Skin epidermis (tissue), 12 donors: ENCODE measurements around the gene SLC35F3.

Experiments used
- H3K27ac ChIP-seq, 21 experiments: fragments of 200-600 bp; sonication (generic) in 11 of 21; one replicate each; pipeline ENCODE4 v1.5.0; 2020; ENCODE audit warnings: mild to moderate bottlenecking in 3 of 21, inconsistent platforms in 2 of 21, moderate library complexity in 2 of 21
- H3K4me3 ChIP-seq, 7 experiments: fragments of 200-600 bp; sonication (generic) in 2 of 7; one replicate each; pipeline ENCODE4 v1.5.0; 2020; ENCODE audit warnings: inconsistent platforms in 2 of 7, mild to moderate bottlenecking in 2 of 7, moderate library complexity in 1 of 7

Gene SLC35F3

DNA sequence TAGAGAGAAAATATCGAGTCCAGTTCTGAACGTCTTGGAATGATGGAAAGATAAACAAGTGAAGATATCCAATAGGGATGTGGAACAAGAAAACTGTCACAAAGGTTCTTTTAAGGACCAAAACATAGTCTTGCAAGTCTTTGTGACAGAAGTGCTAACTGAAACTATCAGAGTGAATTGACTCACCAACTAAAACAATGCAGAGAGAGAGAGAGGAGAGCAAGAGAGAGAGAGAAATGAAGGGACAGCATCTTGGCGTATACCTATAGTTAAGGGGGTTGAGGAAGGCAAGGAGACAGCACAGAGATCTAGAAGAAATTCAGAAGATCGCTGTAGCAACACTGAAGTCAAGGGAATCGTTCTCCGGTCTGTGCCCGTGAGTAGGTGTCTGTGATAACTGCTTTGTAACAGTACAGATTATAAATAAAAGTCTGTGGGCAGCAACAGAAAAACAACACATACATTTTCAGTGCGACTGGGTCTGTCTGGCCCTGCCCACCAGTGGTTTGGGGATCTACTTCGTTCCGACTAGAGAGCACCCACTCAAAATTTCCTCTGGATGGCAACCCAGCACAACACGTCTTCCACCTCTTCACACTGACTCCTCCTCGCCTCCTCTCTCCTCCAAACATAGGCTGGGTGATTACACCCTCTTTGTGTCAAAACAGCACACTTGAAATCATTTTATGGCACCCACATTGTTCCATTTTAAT is 464.0 kb downstream of the SLC35F3 start:
- Histone ChIP-seq H3K27ac (no peak overlapping the region), H3K4me3 (no peak overlapping the region)

DNA sequence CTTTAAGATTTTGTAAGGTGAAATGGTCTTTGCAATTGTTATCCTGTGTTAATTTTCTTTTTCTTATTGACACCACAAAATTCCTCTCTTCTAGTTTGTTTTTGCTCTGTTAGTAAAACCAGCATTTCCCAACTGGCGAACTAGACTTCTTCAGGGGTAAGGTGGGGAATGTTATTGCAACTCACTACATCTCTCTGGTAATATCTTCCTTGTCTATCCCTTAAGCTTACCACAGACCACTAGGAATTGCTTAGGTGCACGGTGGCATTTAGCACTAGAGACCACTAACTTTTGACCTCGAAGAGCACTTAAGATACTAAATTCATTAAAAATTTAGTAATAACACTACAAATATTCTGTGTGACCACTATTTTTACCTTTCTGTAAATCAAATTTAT is 464.6 kb downstream of the SLC35F3 start:
- no peak overlapping the region for H3K27ac ChIP-seq

DNA sequence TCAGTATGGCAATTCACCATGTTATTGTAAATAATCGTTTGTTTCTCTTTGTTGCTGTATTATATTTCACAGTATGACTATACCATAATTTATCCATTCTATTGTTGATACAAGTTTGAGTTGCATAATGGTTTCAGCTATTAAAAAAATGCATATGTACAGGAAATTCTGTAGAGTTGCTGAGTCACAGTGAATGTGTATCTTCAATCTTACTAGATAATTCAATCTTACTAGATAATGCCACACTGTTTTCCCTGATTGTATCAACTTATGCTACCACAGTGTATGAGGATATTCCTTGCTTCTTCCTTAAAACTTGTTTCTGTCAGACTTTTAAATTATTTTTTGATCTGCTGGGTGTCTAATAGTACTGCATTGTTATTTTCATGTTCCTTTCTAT is 465.3 kb downstream of the SLC35F3 start:
- Histone ChIP-seq H3K27ac (no peak overlapping the region), H3K4me3 (no peak overlapping the region)

More for the DNA sequence above, 464.6 kb downstream of the SLC35F3 start:
- H3K4me3 ChIP-seq, result no peak overlapping the region

DNA sequence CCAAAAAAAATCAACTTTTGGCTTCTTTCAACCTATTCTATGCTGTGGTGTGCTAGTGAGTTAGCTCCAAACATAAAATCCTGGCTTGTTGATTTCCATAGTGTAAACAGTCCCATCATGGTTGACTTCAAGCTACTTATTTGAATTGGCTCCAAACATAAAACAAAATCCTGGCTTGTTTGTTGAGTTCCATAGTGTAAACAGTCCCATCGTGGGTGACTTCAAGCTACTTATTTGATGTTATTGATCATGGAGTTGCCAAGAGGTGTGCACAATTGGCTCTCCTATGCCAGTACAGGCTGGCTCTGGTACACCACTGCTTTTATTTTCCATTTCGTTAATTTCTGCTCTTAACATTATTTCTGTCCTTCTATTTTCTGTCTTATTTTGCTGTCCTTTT is 466.9 kb downstream of the SLC35F3 start:
- Histone ChIP-seq H3K27ac (no peak overlapping the region), H3K4me3 (no peak overlapping the region)

DNA sequence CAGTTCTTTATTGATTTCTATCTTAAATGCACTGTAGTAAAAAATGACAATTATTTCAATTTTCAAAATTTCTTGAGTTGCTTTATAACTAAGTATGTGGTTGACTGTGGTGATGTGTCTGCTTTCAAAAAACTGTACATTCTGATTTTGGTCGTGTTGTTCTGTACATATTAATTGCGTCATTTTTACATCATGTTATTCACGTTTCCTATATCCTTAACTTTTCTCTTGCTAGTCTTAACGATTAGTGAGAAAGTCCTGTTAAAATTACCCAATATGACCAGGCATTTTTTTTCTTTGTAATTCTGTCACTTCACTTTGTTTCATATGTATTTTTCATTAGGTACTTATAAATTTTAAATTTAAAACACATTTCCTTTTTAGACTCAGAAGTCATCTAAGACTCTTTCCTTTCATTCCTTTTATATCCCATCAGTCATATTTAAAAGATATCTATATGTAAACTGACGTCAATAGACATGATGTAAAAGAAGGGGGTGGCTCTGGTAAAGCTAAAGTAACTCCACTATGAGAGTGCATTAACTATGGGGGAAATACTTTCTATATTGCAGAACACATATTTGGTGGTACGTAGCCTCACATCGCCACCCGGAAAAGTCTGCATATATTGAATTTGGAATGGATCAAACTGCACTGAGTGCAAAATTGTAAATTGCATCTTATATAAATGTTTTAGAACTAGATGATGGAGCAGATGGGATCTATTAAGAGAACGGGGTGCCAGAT is 467.7 kb downstream of the SLC35F3 start:
- H3K4me3 ChIP-seq, result peak overlapping the region; percentile 60 to 87 (median 72)
- peak overlapping the region in 14 of 21 experiments; percentile 88 to 99 (median 98) for H3K27ac ChIP-seq

DNA sequence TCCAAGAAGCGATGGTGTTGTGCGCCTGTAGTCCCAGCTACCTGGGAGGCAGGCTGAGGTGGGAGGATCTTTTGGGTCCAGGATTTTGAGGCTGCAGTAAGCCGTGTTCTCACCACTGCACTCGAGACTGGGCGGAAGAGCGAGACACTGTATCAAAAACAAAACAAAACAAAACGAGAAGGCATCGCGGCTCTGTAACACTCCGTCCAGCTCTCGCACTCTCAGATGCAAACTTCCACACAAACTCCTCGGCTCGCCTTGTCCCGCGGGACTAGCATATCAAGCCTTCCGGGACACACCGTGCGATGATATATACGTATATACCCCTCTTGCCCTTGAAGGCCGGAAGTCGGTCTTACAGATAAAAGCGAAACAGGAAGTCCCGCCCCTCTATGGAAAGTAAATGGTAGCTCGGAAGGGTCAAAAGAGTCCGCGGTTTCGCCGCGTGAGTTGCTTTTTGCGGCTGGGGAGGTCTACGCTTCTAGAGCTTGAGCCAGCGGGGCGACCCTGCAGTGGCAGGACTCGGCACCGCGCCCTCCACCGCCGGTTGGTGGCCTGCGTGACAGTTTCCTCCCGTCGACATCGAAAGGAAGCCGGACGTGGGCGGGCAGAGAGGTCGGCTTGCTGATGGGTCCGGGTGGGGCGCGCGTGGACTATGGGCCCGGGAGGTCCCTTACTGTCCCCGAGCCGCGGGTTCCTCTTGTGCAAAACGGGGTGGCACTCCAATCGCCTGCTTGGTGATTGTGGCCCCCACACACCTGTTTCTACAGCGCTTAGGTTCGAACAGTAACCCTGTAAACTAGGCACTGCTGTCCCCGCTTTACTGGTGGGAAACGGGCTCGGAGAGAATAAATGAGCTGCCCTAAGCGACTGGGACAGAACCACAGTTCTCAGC is 468.8 kb downstream of the SLC35F3 start, which contains the start of gene COA6:
Gene COA6, plus strand, starts transcription at position 393 of the 895 bp plus-strand sequence. Its CDS starts 11 bp downstream, at position 404.
- Histone ChIP-seq H3K4me3 (peak within 1 kb of the TSS; percentile 60 to 87 (median 72)), H3K27ac (peak within 1 kb of the TSS; percentile 88 to 99 (median 98))

DNA sequence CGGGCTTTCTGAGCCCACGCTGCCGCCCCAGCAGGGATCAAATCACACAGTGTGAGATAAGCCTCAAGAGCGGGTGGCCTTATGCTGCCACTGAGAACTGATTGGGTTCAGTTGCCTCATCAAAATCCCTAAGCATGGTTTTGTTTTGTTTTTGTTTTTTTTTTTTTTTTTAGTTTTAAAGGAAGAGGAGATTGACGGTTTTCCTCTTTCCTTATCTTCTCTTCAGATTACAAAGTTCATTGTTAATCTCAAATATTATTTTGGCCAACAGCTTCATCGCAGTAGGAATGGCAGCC is 469.4 kb downstream of the SLC35F3 start:
- Histone ChIP-seq H3K4me3 (peak overlapping the region; percentile 60 to 87 (median 72)), H3K27ac (peak overlapping the region; percentile 88 to 99 (median 98))
